GM12865 (cell line): ENCODE results near the gene ACAP2.
"Not testable (repeated sequence)": the region's sequence is repeated elsewhere in the genome, so short reads cannot be mapped to it uniquely, and the experiment has no call there.

Source experiments
- DNase-seq: peaks from one replicate; pipeline ENCODE4 v3.0.0; 2010; ENCODE audit warnings: low read depth
- H3K4me3 ChIP-seq: 2 replicates; pipeline ENCODE4 v1.5.1; 2011; ENCODE audit warnings: mild to moderate bottlenecking, low read depth, low read length, control low read depth
- CTCF ChIP-seq: IDR thresholded peaks from 2 replicates; pipeline ENCODE4 v1.5.1; 2011; ENCODE audit warnings: low read length, control low read depth, low read depth, inconsistent platforms; ENCODE audit not compliant: insufficient read depth; ENCODE audit errors: missing control alignments

The ACAP2 gene

GRCh38 chr3:195388380-195388779, 54.4 kb downstream of the ACAP2 start:
- no peak for DNase-seq
- TF ChIP-seq CTCF, result no peak

GRCh38 chr3:195386739-195387138, 56.1 kb downstream of the ACAP2 start:
- no peak for DNase-seq
- no peak overlapping the region for H3K4me3 ChIP-seq
- TF ChIP-seq CTCF, result no peak

More at GRCh38 chr3:195388380-195388779, 54.4 kb downstream of the ACAP2 start:
- no peak overlapping the region for H3K4me3 ChIP-seq

- no peak overlapping the region for H3K4me3 ChIP-seq
- DNase-seq, result no peak
- TF ChIP-seq CTCF, result no peak
These were observed 57.3 kb downstream of the ACAP2 start for GRCh38 chr3:195385526-195385925.

GRCh38 chr3:195384952-195385351, 57.9 kb downstream of the ACAP2 start:
- H3K4me3 ChIP-seq, result no peak overlapping the region
- DNase-seq, result no peak
- no peak for TF ChIP-seq CTCF

GRCh38 chr3:195372220-195372619, 70.6 kb downstream of the ACAP2 start:
- TF ChIP-seq CTCF, result no peak
- no peak for DNase-seq
- no peak overlapping the region for H3K4me3 ChIP-seq

GRCh38 chr3:195366200-195366925, 76.5 kb downstream of the ACAP2 start:
- TF ChIP-seq CTCF, result no peak
- H3K4me3 ChIP-seq, result no peak overlapping the region
- DNase-seq, result no peak

GRCh38 chr3:195365371-195365770, 77.4 kb downstream of the ACAP2 start:
- no peak overlapping the region for H3K4me3 ChIP-seq
- DNase-seq, result no peak
- no peak for TF ChIP-seq CTCF

GRCh38 chr3:195357797-195358196, 85.0 kb downstream of the ACAP2 start:
- not testable (repeated sequence) for DNase-seq

More at GRCh38 chr3:195357797-195358196, 85.0 kb downstream of the ACAP2 start:
- not testable (repeated sequence) for H3K4me3 ChIP-seq
